Measurements from ENCODE around the gene APC2.

The APC2 gene

DNA sequence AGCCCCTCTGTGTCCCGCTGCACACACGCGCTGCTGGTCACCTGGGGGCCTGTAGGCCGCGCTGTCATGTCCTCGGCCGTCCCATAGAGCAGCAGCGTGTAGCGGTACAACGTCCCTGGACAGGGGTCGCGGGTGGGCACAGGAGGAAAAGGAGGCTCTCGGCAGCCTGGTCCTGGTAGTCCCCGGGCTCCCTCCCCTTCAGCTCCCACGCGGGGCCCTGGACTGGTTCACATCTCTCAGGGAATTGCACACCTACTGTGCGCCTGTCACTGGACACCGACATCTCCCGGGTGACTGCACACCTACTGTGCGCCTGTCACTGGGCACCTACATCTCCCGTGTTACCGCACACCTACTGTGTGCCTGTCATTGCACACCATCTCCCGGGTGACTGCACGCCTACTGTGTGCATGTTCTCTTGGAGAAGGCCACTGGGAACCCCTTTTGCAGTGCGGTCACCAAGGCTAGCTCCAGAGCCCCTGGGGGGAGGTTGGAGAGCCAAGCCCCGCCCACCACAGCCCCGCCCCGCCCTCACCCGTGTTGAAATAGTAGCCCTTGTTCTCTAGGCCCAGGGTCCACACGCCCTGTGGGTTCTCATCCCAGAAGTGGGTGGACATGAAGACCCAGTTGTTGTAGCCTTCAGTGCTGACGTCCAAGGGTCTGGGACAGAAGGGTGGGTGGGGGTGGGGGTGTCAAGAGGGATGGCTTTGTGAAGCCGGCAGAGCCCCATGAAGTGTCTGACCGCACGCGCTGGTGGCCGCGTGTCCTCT, 32.6 kb downstream of the APC2 start:
- DNase-seq = no peak

DNA sequence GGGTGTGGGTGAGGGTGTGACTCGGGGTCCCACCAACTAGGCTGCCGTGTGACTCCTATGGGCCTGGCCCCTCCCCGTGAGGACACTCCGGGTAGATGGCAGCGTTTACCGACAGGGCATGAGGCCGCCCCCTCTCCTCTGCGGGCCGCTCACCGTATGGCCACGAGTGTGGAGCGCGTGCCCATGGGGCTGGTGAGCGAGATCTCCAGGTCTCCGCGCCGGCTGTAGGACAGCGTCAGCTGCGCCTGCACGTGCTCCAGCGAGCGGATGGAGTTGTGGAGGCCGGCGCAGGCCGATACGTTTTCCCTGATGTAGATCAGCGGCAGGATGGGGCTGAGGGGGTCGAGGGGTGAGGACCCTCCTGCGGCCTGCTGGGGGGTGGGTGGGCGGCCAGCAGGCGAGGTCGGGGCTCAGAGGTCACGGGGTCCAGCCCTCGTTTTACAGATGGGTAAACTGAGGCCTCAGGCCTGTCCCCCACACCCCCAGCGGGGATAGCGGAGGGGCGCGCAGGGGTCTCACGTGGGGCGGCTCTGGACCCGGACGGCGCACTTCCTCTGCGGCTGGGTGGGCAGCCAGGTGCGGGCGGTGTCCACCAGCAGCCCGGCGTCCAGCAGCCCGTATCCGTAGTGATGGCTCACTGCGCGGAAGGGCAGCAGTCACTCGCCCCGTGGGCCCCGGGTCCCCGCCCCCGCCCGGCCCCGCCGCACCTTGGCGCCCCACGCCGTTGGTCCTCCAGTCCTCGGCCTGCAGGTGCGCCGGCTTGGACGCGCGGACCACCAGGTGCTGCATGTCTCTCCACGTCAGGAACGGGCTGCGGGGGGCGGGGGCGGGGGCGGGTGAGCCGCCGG, 33.4 kb downstream of the APC2 start:
- DNase-seq = no peak

DNA sequence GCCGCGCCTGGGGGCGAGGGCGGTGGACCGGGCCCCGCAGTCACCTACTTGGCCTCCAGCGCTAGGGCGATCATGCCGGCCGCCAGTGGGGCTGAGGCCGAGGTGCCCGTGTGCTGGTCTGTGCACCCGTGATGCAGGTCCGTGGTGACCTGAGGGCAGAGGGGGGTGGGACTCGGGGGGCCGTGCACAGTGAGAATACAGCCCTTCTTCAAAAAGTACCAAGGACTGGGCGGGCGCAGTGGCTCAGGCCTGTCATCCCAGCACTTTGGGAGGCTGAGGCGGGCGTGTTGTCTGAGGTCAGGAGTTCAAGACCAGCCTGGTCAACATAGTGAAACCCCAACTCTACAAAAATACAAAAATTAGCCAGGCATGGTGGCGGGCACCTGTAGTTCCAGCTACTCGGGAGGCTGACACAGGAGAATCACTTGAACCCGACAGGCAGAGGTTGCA, 34.1 kb downstream of the APC2 start:
- DNase-seq = no peak

DNA sequence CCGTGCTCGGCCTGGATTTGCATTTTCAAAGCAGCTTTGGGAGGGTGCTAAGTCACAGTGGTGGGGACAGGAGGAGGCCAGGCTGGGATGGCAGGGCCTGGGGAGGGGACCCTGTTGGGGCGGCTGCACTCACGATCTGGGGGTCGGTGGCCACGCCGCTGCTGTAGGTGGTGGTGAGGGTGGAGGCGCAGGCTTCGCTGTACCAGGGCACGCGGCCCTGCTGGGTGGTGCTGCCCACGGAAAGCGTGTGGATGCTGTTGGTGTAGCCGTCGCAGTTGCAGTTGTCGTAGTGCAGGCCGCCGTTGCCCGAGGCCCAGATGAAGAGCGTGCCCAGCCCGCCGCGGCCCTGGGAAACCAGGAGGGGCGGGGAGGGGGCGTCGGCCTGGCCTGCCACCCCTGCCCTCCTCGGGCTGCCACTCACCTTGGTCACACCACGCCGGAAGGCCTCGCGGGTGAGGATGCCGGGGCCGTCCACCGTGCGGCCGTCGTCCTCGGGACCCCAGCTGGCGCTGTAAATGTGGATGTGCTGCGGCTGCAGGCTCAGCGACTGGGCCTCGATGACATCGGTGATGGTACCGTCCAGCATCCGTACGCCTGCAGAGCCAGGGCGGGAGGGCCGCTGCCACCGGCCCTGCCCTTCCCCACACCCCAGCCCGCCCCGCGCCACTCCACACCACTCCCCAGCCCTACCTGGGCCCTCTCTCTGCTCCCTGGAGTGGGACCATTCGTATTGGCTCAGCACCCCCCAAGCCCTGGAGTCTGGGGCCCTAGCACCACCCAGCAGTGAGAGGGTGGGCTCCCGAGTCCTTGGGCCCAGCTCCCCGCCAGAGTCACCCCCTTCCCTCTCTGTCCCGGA, 37.0 kb downstream of the APC2 start:
- no peak for DNase-seq

DNA sequence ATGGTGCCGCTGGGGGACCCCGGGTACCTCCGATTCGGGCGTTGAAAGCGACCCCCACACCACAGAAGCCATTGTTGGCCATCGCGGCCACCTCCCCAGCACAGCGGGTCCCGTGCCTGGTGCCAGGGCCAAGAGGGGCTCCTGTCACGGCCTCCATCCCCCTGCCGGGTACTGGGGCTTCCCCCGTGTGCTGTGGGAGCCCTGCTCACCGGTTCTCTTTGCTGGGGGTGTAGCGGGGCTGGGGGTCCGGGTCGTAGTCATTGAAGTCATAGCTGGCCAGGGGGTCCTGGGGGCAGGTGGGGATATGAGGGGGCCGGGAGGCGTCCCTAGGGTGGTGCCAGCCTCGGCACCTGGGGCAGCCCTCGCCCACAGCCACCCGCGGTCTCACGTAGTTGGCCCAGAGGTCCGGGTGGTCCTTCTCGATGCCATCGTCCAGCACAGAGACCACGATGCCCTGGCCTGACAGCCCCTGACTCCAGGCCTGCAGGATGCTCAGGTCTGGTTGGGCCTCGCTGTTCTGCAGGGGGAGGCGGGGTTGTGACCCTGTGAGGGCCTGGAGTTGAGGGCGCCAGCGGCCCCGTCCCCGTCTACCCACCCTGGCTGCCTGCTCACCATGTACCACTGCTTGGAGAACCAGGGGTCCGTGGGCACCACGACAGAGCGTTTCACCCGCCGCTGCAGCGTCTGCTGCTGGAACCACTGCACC, 37.8 kb downstream of the APC2 start:
- no peak for DNase-seq

DNA sequence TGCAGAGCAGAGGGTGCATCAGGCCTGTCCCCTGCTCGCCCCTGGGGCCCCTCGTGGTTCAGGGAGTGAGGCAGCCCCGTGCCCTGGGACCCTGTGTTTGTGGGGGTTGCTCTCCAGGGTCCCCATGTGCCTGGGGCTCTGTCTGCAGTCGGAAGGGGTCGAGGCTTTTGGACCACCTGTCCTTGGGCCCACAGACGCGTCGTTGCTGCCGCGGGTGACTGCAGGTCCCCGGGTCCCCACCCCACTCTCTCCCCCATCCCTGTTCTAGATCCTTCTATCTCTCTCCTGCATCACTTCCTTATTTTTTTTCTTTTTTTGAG, 38.3 kb downstream of the APC2 start:
- no peak for DNase-seq

DNA sequence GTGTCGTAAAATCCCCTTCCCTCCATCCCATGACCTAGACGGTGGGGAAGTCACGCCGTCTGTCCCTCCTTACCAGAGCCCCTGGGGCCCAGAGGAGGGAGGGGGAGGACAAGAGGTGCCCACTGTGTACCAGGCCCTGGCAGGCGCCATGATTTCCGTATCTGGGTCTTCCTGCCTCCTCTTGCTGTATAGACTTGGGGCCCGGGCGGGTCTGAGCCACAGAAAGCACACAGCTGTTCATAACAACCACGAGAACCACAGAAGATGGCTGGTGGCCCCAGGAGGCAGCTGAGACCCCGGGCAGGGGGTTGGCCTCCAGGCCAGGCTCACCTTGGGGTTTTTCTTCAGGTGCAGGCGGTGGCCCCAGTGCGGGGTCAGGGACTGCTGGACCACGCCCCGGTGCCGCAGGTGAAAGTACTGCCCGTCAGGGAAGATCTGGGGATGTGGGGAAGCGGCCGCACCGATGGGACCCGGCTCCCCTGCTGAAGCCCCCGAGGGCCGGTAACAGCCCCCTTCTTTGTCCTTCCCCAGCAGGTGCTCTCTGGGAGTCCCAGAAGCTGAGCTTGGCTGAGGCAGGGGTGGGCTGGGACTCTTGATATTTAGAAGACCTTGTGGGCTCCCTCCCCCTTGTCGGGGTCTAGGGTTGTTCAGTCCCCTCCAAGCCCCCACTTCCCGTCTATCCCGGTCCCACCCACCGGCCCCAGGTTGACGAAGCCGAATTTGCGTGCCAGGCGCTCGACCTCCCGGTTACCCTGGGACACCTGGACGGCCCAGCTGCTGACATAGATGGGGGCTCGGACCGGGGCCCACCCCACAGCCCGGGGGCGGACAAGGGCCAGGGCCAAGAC, 39.8 kb downstream of the APC2 start:
- DNase-seq = no peak

DNA sequence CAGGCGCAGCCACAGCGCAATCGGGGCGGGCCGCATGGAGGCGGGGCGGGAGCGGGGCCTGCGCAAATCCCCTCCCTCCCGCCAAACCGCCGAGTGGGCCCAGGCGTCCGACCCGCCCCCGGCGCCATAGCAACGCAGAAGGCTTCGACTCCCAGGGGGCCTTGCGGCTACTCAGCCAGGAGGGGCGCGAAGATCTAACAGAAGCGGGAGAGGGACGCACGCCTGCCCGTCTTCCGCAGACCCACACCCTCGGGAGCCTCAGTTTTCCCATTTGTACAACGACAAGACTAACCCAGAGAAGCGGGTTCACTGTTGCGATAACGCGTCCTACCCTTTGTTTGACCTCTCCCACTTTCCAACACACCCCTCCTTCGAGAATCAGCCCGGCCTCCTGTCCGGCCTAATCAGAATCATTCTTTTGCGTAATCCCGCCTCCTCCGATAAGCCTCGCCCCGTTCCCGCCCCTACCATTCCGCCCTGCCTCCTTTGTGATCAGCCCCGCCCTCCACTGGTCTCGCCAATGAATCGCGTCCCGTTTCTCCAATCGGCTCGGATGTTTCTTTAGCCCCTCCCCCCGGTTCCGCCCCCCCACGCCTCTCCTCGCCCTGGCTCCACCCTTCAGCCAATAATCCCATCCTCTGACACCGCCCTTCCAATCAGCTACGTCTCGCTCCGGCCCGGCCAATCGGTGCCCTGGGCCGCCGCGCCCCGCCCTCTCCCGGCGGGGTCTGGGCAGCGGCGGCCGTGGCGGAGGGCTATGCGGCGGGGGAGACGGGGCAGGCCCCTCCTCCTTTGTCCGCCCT, 40.6 kb downstream of the APC2 start, which contains the start of gene PCSK4:
Gene PCSK4, minus strand, starts transcription at position 40 of the 803 bp plus-strand sequence. Its CDS starts 4 bp downstream, at position 36.
- peak; percentile 98 to 99 (median 98) for DNase-seq

DNA sequence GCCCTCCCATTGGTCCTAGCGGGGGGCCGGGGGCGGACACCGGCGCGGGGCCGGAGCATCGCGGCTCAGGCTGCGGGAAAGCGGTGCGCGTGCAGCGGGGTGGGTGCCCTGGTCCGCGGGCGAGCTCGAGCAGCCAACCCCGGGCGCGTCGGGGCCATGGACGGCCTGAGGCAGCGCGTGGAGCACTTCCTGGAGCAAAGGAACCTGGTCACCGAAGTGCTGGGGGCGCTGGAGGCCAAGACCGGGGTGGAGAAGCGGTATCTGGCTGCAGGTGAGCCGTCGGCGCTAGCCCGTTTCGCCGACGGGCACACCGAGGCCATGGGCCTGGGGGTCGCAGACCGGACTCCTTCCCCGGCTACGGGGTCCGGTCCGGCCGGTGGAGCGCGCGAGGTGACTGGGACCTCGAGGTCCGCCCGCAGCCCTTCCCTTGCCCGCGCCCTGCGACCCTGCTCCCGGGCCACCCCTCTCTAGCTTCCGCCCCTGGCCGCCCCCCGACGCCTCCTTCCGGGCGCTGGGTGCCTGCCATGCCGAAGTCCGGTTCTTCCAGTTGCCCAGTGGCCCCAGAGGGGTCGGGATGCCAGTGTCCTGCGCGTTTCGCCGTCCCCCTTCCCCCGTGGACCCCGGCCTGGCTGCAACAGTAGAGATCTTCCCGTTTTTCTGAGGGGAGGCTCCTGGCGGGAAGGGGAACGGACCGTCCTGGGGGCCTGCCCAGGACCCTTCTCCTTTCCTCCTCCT, 41.4 kb downstream of the APC2 start, which contains the start of gene REEP6:
Gene REEP6, plus strand, starts transcription at position 68 of the 735 bp plus-strand sequence. Its CDS starts 89 bp downstream, at position 157.
- no peak for DNase-seq

DNA sequence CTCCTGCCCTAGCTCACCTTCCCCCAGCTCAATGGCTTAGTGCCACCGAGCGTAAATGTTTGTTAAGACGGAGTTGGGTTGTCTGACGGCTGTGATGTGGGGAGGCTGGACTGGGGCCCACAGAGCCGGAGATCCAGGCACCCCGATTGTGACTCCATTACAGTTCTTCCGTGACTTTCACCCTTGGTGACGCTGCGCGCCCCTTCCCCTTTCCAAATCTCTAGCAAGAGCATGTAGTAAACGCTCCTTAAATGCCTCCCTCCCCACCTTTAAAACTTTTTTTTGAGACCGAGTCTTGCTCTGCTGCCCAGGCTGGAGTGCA, 41.9 kb downstream of the APC2 start:
- no peak for DNase-seq

DNA sequence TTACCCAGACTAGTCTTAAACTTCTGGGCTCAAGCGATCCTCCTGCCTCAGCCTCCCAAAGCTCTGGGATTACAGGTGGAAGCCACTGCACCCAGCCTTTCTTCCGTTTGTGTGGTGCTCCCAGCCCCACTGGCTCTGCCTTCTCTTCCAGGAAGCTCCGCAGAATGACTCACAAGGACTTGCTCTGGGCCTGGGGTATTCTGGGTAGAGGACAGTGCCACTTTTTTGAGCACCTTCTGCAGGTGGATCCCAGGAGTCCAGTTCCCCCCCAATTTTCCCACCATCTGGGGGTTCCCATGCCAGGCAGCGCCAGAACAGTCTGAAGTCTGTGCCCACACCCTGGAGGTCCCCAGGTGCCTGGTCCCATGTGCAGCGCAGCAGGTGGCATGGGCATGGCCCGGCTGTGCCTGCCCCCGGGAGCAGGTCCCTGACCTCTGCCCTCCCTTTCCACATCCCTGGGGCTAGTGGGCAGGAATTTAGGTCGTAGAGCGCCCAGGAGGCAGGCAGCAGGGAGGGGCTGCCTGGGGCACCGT, 42.6 kb downstream of the APC2 start:
- DNase-seq = no peak

DNA sequence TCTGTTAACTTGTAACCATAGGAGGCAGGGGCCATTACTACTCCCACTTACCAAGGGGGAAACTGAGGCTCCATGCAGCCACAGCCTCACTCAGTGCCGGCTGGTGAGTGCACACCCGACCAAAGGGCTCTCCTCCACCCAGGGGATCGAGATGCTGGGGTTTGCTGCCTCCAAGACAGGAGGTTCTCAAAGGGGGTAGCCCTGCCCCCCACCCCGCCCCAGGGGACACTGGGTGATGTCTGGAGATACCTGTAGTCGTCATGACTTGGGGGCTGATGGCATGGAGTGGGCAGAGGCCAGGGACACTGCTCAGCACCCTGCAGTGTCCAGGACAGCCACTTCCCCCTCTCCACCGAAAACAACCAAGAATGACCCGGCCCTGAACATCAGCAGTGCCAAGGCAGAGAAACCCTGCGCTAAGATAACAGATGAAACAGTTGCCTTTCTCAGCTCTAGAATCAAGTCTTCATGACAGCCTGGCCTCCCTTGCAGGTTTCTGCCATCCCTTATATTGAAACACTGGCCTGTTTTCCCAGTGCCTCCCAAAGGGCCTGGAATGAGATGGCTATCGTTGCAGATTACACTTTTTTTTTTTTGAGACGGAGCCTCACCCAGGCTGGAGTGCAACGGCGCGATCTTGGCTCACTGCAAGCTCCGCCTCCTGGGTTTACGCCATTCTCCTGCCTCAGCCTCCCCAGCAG, 44.3 kb downstream of the APC2 start:
- DNase-seq = no peak

DNA sequence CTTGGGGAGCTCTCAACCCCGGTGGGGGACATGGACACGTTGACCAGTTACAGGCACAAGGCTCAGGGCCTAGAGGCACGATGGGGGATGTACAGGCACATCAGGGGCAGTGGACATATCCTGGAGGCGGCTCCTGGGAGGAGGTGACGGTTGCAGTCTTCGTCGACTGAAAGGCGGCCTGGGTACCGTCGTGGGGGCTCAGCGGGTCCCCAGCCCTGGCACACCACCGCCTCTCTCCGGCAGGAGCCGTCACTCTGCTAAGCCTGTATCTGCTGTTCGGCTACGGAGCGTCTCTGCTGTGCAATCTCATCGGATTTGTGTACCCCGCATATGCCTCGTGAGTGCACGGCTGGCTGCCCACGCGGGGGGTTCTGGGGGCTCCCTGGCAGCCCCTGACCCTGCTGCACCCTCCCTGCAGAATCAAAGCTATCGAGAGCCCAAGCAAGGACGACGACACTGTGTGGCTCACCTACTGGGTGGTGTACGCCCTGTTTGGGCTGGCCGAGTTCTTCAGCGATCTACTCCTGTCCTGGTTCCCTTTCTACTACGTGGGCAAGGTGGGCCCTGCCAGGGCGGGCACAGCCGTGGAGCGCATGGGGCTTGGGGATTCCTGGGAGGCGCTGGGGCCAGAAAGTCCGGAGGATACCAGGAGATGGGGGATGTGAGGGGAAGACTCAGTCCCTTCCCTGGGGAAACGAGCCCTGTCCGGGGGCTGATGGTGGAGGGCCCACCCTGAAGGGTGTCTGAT, 45.3 kb downstream of the APC2 start:
- no peak for DNase-seq

DNA sequence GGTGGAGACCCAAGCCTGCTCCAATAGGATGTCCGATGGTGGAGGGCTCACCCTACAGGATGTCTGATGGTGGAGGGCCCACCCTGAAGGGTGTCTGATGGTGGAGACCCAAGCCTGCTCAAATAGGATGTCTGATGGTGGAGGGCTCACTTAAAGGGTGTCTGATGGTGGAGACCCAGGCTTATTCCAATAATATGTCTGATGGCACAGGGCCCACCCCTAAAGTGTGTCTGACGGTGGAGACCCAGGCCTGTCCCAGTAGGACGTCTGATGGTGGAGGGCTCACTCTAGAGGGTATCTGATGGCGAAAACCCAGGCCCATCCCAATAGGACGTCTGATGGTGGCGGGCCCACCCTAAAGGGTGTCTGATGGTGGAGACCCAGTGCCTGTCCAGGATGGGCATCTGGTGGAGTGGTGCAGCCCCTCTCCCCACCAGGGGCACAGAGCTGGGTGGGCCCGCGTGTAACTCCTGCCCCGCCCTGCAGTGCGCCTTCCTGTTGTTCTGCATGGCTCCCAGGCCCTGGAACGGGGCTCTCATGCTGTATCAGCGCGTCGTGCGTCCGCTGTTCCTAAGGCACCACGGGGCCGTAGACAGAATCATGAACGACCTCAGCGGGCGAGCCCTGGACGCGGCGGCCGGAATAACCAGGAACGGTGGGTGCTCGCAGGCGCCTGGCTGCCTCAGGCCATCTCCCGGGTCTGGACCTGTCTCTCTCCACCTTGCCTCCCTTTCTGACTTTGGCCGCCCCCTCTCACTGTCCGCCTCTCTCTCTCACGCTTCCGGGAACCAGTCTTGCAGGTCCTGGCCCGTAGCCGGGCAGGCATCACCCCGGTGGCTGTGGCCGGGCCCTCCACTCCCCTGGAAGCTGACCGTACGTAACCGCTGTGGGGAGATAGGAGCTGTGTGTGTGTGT, 46.1 kb downstream of the APC2 start:
- DNase-seq = no peak

DNA sequence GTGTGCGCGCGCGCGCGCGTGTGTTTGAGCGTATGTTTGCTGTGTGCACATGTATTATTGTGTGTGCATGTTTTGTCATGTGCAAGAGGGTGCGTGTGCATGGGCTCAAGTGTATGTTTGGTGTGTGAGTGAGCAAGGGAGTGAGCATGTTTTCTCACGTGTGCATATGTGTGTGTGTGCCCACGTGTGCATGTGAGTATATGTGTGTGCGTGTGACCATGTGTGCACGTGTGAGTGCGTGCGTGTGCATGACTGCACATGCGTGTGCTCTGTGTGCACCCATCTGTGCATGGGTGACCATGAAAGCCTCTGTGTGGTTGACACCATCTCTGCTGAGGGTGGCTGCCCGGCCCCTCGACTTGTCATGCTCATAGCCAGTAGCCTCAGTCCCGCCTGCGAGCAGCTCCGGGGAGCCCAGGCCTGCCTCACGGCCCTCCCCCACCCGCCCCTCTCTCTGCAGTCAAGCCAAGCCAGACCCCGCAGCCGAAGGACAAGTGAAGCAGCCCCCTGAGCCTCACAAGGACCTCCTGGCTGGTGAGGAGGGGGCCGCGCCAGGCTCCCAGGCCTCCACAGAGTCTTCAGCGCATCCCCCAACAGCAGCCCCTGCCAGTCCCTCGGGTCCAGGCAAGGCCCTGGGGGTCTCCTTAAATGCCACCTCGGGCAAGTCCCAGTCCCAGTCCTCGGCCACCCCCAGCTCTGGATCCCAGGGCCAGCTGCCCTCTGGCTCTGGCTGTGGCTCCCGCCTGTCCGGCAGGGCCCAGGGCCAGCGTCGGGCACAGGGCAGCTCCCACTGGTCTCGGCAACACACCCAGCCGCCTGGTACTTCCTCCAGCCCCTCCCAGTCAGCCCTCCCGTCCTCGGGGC, 47.0 kb downstream of the APC2 start:
- no peak for DNase-seq

Measured in suppressor macrophage (primary cell).